Esophagus squamous epithelium (tissue), 5 donors: ENCODE measurements around the gene ATF4. TPM values are rescaled to one million over a fixed set of nuclear protein-coding genes. Genes with fewer than 3 reads are reported as not detected.

Experiments
- DNase-seq: peaks from one replicate; lab custom pipeline; 2025; lab: John Stamatoyannopoulos, UW
- H3K27ac ChIP-seq, 4 donors: fragments of 200-600 bp; sonication (generic); one replicate each; pipeline ENCODE4 v1.5.1; 2016 to 2019; ENCODE audit warnings: mild to moderate bottlenecking in 1 of 4
- H3K27me3 ChIP-seq, 4 donors: fragments of 200-600 bp; sonication (generic); 1 replicate in 3 of 4; 2 replicates in 1 of 4; pipeline versions ENCODE4 v1.5.1 to v1.6.0; 2017 to 2021; ENCODE audit warnings: antibody characterized with exemption in 1 of 4
- H3K36me3 ChIP-seq, 3 donors: fragments of 200-600 bp; sonication (generic); one replicate each; pipeline ENCODE4 v1.5.1; 2016 to 2019
- H3K4me1 ChIP-seq, 3 donors: fragments of 200-600 bp; sonication (generic); one replicate each; pipeline ENCODE4 v1.5.1; 2017 to 2019
- H3K4me3 ChIP-seq, 4 donors: fragments of 200-600 bp; sonication (generic); 1 replicate in 3 of 4; 2 replicates in 1 of 4; pipeline ENCODE4 v1.5.1; 2016 to 2019; ENCODE audit warnings: mild to moderate bottlenecking in 2 of 4, moderate library complexity in 1 of 4
- H3K9me3 ChIP-seq, 3 donors: fragments of 200-600 bp; sonication (generic); one replicate each; pipeline ENCODE4 v1.5.1; 2016 to 2019
- POLR2A ChIP-seq, 4 donors: fragments of 450-650 bp; IDR thresholded peaks; one replicate each; pipeline ENCODE4 v1.6.1; 2017; ENCODE audit warnings: antibody characterized with exemption in 4 of 4, mild to moderate bottlenecking in 4 of 4, moderate library complexity in 3 of 4
- WGBS, 2 donors: methylation state at CpG; one replicate each; pipeline ENCODE4 v1.1.5; 2018; 5-methylcytosine and 5-hydroxymethylcytosine counted together
- intact Hi-C: fragments of 100-400 bp; cut with DNase I; formaldehyde crosslinking; loops from one replicate; pipeline ENCODE4 v1.15.0; 2022
- total RNA-seq, 4 donors: library from RNA; depleted of rRNA; stranded (reverse); fragments of >200 nt; gene quantifications; one replicate each; pipeline ENCODE4 v1.1.0, GENCODE V29; 2016
- TF ChIP-seq, protein P1 (sequence below), 6 experiments: fragments of 450-650 bp in 4 of 6; fragments of 200-600 bp in 2 of 6; sonication (generic) in 2 of 6; IDR thresholded peaks; one replicate each; pipeline ENCODE4 v1.5.1; 2016 to 2019; ENCODE audit warnings: antibody characterized with exemption in 6 of 6, mild to moderate bottlenecking in 4 of 6, moderate library complexity in 4 of 6
- donor health status: DM: yes; HTN: yes; CAD: no.

The ATF4 gene
- total RNA-seq, 4 donors from 2014 or later: 170 to 288 (median 234) TPM

DNA sequence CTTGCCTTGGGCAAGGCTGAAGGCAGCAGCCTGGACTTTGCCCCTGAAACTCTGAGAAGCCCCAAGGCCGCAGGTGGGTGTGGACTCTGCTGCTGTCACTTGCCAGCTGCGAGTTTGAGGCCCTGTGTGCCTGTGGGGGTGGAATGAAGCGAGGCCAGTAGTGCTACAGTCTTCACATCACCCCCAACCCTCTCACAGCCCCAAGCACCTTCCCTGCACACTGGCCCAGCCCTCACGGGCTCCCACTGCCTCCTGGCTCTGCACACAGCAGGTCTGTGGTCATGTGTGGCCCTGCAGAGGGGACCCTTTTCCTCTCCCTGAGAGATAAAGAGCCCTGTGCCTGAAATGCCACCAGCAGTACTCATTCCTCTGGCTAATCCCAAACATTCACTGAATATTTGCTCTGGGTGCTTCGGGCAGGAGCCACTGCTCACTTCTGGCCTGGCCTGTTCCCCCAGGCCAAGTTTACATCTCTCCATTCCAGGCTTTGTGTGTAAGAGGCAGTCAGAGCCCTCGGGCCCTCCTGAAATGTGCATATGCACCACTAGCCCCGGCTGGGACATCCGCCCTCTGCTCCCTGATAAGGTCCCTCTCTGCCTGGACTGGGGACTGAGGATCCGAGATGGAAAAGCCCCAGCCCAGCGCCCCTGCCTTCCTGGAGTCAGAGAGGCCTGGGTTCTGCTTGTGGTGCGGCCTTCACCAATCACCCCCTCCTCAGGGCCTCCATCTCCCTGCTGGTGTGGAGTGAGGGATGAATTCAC lies 45.8 kb upstream of the ATF4 start:
- Histone ChIP-seq H3K27ac (peak overlapping the region in 2 of 4 donors; percentile 9 to 28), H3K9me3 (no peaks in the 10 kb centered on the region), H3K36me3 (no peaks in the 10 kb centered on the region), H3K4me3 (no peak overlapping the region), H3K27me3 (no peaks in the 10 kb centered on the region), H3K4me1 (peaks cover 20 to 57% (median 33%) of the 10 kb centered on the region in 3 donors)
- DNase-seq: no peak
- TF ChIP-seq, protein P1, sequence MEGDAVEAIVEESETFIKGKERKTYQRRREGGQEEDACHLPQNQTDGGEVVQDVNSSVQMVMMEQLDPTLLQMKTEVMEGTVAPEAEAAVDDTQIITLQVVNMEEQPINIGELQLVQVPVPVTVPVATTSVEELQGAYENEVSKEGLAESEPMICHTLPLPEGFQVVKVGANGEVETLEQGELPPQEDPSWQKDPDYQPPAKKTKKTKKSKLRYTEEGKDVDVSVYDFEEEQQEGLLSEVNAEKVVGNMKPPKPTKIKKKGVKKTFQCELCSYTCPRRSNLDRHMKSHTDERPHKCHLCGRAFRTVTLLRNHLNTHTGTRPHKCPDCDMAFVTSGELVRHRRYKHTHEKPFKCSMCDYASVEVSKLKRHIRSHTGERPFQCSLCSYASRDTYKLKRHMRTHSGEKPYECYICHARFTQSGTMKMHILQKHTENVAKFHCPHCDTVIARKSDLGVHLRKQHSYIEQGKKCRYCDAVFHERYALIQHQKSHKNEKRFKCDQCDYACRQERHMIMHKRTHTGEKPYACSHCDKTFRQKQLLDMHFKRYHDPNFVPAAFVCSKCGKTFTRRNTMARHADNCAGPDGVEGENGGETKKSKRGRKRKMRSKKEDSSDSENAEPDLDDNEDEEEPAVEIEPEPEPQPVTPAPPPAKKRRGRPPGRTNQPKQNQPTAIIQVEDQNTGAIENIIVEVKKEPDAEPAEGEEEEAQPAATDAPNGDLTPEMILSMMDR (IDR thresholded peaks at IDR 0.05): no peak
- no peak for TF ChIP-seq POLR2A (IDR thresholded peaks at IDR 0.05)
- intact Hi-C loops: no loop called here
- WGBS, 2 donors: 62 to 88% methylated on average over 4 to 7 of the region's 11 CpGs

- 67 to 89% methylated on average over 3 to 4 of the region's 9 CpGs for WGBS, 2 donors
- peaks cover 20 to 49% (median 28%) of the 10 kb centered on the region in 3 donors for H3K4me1 ChIP-seq
- no peaks in the 10 kb centered on the region for H3K27me3 ChIP-seq
- H3K27ac ChIP-seq: peak overlapping the region in 2 of 4 donors; percentile 18 to 47
- H3K36me3 ChIP-seq: no peaks in the 10 kb centered on the region
- H3K4me3 ChIP-seq: no peak overlapping the region
- intact Hi-C loops: no loop called here
- no peak for TF ChIP-seq POLR2A (IDR thresholded peaks at IDR 0.05)
- TF ChIP-seq, protein P1 (IDR thresholded peaks at IDR 0.05): no peak
- H3K9me3 ChIP-seq: no peaks in the 10 kb centered on the region
- no peak for DNase-seq
Measured at GRCh38 chr22:39475337-39475736, 45.0 kb upstream of the ATF4 start.

DNA sequence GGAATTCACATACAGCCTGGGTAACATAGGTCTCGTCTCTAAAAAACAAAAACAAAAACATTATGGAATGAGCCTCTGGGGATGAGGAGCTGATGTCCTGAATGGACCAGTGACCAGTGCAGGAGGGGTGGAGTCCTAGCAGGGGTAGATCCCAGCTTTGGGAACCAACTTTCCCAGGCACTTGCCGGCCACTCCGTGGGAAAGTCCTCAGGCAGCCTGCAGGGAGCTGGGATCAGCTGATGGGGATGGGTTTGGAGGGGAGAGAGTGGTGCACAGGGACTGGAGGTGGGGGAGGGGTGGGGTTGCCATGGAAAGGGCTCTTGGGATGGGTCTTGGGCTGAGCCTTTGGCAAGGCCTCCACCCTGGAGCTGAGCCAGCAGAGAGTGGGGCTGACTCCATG lies 44.5 kb upstream of the ATF4 start:
- no peak for DNase-seq
- no peaks in the 10 kb centered on the region for H3K27me3 ChIP-seq
- no peaks in the 10 kb centered on the region for H3K9me3 ChIP-seq
- H3K36me3 ChIP-seq: no peaks in the 10 kb centered on the region
- TF ChIP-seq, protein P1 (IDR thresholded peaks at IDR 0.05): no peak
- TF ChIP-seq POLR2A (IDR thresholded peaks at IDR 0.05): no peak
- peak overlapping the region in 1 of 4 donors; percentile 47 for H3K27ac ChIP-seq
- H3K4me3 ChIP-seq: no peak overlapping the region
- 58 to 70% methylated on average over 2 to 3 of the region's 3 CpGs for WGBS, 2 donors
- H3K4me1 ChIP-seq: peaks cover 19 to 43% (median 25%) of the 10 kb centered on the region in 3 donors
- intact Hi-C loops: no loop called here

- peaks cover 11 to 35% (median 18%) of the 10 kb centered on the region in 3 donors for H3K4me1 ChIP-seq
- 60 to 86% methylated on average over 1 to 7 of the region's 13 CpGs for whole genome bisulfite sequencing, 2 donors
- H3K9me3 ChIP-seq: no peaks in the 10 kb centered on the region
- intact Hi-C loops: no loop called here
- no peaks in the 10 kb centered on the region for H3K36me3 ChIP-seq
- H3K4me3 ChIP-seq: no peak overlapping the region
- no peak overlapping the region for H3K27ac ChIP-seq
- H3K27me3 ChIP-seq: no peaks in the 10 kb centered on the region
- TF ChIP-seq, protein P1 (IDR thresholded peaks at IDR 0.05): no peak
- no peak for TF ChIP-seq POLR2A (IDR thresholded peaks at IDR 0.05)
- no peak for DNase-seq
Measured at GRCh38 chr22:39476664-39477063, 43.7 kb upstream of the ATF4 start.

- Histone ChIP-seq H3K27me3 (no peaks in the 10 kb centered on the region), H3K4me1 (peaks cover 3 to 28% (median 9%) of the 10 kb centered on the region in 3 donors), H3K27ac (no peak overlapping the region), H3K9me3 (no peaks in the 10 kb centered on the region), H3K4me3 (no peak overlapping the region), H3K36me3 (no peaks in the 10 kb centered on the region)
- intact Hi-C loops: no loop called here
- no peak for TF ChIP-seq POLR2A (IDR thresholded peaks at IDR 0.05)
- TF ChIP-seq, protein P1 (IDR thresholded peaks at IDR 0.05): no peak
- DNase-seq: no peak
- WGBS, 2 donors: 80 to 86% methylated on average over 5 to 7 of the region's 9 CpGs
Measured at GRCh38 chr22:39477542-39477941, 42.8 kb upstream of the ATF4 start.
